OCI-LY1 (cell line): Measurements from ENCODE around the gene MMP24OS.

Source experiments
- EZH2 ChIP-seq: fragments of 200-600 bp; sonication (generic), shearing (Covaris generic); IDR thresholded peaks from 2 replicates; pipeline ENCODE4 v1.8.0; 2017; ENCODE audit warnings: borderline replicate concordance, mixed run types, mild to moderate bottlenecking, antibody characterized with exemption, low read length, moderate library complexity, mixed read lengths
- TF ChIP-seq, protein P1 (sequence below): fragments of 200-600 bp; sonication (generic), shearing (Covaris generic); IDR thresholded peaks from 2 replicates; pipeline ENCODE4 v1.5.1; 2017; ENCODE audit warnings: mild to moderate bottlenecking, antibody characterized with exemption, low read length, moderate library complexity, mixed read lengths

DNA sequence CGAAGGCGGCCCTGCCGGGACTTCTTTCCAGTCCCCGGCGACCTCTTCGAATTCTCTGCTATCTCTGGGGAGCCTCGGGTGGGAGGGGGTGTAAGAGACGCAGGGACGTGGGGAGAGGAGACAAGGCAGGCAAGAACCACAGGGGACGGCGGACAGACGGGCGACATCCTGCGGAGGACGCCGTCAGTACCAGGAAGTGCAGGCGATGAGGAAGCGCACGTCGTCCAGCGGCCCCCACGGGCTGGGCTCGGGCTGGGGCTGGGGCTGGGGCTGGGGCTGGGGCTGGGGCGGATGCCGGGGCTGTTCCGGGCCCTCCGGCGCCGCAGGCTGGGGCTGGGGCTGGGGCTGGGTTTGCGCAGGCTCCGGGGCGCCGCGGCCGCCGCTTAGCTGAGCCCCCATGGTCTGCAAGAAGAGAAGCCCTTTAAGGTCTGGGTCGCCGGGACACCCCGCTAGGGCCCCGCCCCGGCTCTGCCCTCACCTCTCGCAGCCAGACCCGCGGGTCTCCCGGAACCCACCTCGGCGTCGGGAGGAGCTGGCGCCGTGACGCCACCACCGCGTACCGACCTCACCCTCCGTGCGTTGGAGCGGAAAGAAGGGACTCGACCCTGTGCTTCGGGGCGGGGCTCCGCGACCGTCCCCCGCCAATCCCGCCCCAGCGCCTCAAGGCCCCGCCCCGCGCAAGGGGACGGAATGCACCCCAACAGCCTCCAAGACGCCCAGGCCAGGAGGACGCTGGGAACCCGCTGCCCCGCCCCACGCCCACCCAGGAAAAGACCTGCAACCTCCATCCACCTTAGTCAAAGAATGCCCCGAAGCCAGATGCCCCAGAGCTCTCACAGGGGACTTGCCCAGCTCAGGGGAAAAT, at the start of gene MMP24OS:
- TF ChIP-seq, protein P1, sequence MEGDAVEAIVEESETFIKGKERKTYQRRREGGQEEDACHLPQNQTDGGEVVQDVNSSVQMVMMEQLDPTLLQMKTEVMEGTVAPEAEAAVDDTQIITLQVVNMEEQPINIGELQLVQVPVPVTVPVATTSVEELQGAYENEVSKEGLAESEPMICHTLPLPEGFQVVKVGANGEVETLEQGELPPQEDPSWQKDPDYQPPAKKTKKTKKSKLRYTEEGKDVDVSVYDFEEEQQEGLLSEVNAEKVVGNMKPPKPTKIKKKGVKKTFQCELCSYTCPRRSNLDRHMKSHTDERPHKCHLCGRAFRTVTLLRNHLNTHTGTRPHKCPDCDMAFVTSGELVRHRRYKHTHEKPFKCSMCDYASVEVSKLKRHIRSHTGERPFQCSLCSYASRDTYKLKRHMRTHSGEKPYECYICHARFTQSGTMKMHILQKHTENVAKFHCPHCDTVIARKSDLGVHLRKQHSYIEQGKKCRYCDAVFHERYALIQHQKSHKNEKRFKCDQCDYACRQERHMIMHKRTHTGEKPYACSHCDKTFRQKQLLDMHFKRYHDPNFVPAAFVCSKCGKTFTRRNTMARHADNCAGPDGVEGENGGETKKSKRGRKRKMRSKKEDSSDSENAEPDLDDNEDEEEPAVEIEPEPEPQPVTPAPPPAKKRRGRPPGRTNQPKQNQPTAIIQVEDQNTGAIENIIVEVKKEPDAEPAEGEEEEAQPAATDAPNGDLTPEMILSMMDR: peak; percentile 37
- TF ChIP-seq EZH2: no peak
